H1 (cell line): ENCODE results near the gene PRICKLE1.

Experiments
- ASH2L ChIP-seq: fragments of 200-600, 300-600 bp; sonication (generic); IDR thresholded peaks from one replicate; pipeline ENCODE4 v1.7.1; 2017; ENCODE audit warnings: low read length
- CREB1 ChIP-seq: IDR thresholded peaks from 2 replicates; pipeline ENCODE4 v1.6.1; 2012; ENCODE audit warnings: inconsistent platforms
- EP300 ChIP-seq, 2 experiments: IDR thresholded peaks; 1 replicate in 1 of 2; 2 replicates in 1 of 2; pipeline ENCODE4 v1.6.1; 2011 to 2012; ENCODE audit warnings: low read depth in 2 of 2, low read length in 2 of 2, mild to moderate bottlenecking in 2 of 2, borderline replicate concordance in 1 of 2, inconsistent platforms in 1 of 2, moderate library complexity in 1 of 2
- EZH2 ChIP-seq: fragments of 200-600 bp; sonication (generic); IDR thresholded peaks from 2 replicates; pipeline ENCODE4 v1.7.1; 2012; ENCODE audit warnings: low read depth, mild to moderate bottlenecking, moderate library complexity, low read length, inconsistent platforms; ENCODE audit not compliant: severe bottlenecking
- FOSL1 ChIP-seq: IDR thresholded peaks from 2 replicates; pipeline ENCODE4 v1.6.1; 2011; ENCODE audit warnings: mild to moderate bottlenecking, low read depth, low read length, moderate library complexity; ENCODE audit not compliant: insufficient read depth
- HDAC6 ChIP-seq: IDR thresholded peaks from one replicate; pipeline ENCODE4 v1.7.1; 2012; ENCODE audit warnings: low read depth, mild to moderate bottlenecking, inconsistent platforms, low read length, moderate library complexity
- MAX ChIP-seq: IDR thresholded peaks from 2 replicates; pipeline ENCODE4 v1.6.1; 2012; ENCODE audit warnings: inconsistent platforms
- POLR2A ChIP-seq, 2 experiments: IDR thresholded peaks; 1 replicate in 1 of 2; 2 replicates in 1 of 2; pipeline ENCODE4 v1.6.1; 2011; ENCODE audit warnings: low read depth in 2 of 2, low read length in 2 of 2, mild to moderate bottlenecking in 2 of 2; ENCODE audit errors: control extremely low read depth in 1 of 2
- POLR2AphosphoS5 ChIP-seq: IDR thresholded peaks from 2 replicates; pipeline ENCODE4 v1.6.1; 2011; ENCODE audit warnings: low read depth, low read length
- RAD21 ChIP-seq, 2 experiments: IDR thresholded peaks in 1 of 2; conservative IDR thresholded peaks in 1 of 2; 2 replicates each; pipeline ENCODE4 v1.6.1; 2011; ENCODE audit warnings: low read depth in 2 of 2, low read length in 2 of 2, improper control_type of control experiment in 1 of 2, inconsistent platforms in 1 of 2, mild to moderate bottlenecking in 1 of 2, moderate library complexity in 1 of 2
- RXRA ChIP-seq: IDR thresholded peaks from 2 replicates; pipeline ENCODE4 v1.6.1; 2011; ENCODE audit warnings: low read depth, mild to moderate bottlenecking, low read length, moderate library complexity; ENCODE audit not compliant: insufficient read depth
- YY1 ChIP-seq: IDR thresholded peaks from 2 replicates; pipeline ENCODE4 v1.6.1; 2011; ENCODE audit warnings: low read depth, mild to moderate bottlenecking, low read length
- TF ChIP-seq, protein P1 (sequence below), 3 experiments: IDR thresholded peaks; 1 replicate in 2 of 3; 2 replicates in 1 of 3; pipeline versions ENCODE4 v1.5.1 to v1.6.1; 2011; ENCODE audit warnings: low read length in 3 of 3, mild to moderate bottlenecking in 3 of 3, inconsistent platforms in 2 of 3, low read depth in 1 of 3, moderate library complexity in 1 of 3; ENCODE audit not compliant: insufficient read depth in 1 of 3; ENCODE audit errors: control extremely low read depth in 1 of 3

DNA sequence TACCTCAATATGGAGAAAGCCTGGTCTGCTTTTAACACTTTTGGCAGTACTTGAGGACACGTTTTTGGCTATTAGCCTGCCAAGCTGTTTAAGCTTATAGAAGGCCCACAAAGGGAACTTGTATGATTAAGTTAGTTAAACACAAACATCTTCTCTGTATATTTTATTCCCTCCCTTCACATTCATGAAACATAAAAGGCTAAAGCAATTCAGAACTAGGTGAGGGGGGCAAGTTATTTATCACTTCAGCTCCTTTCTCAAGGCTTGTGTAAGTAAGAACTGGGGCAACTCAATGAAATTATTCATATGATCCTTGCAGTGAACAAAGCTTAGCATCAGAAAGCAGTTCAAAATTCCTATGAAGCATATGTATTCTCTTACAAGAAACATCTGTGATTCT lies 7.5 kb downstream of the PRICKLE1 start:
- no peak for TF ChIP-seq ASH2L
- TF ChIP-seq EZH2 = no peak
- TF ChIP-seq POLR2A (IDR thresholded peaks at IDR 0.05; ENCODE audit: control extremely low read depth in 1 of 2, low read depth in 2 of 2, low read length in 2 of 2) = no peak
- TF ChIP-seq, protein P1, sequence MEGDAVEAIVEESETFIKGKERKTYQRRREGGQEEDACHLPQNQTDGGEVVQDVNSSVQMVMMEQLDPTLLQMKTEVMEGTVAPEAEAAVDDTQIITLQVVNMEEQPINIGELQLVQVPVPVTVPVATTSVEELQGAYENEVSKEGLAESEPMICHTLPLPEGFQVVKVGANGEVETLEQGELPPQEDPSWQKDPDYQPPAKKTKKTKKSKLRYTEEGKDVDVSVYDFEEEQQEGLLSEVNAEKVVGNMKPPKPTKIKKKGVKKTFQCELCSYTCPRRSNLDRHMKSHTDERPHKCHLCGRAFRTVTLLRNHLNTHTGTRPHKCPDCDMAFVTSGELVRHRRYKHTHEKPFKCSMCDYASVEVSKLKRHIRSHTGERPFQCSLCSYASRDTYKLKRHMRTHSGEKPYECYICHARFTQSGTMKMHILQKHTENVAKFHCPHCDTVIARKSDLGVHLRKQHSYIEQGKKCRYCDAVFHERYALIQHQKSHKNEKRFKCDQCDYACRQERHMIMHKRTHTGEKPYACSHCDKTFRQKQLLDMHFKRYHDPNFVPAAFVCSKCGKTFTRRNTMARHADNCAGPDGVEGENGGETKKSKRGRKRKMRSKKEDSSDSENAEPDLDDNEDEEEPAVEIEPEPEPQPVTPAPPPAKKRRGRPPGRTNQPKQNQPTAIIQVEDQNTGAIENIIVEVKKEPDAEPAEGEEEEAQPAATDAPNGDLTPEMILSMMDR (IDR thresholded peaks at IDR 0.05; ENCODE audit: control extremely low read depth in 1 of 3, insufficient read depth in 1 of 3, low read depth in 1 of 3, low read length in 3 of 3) = no peak
- TF ChIP-seq POLR2AphosphoS5 = no peak
- TF ChIP-seq RAD21 (IDR thresholded peaks at IDR 0.05 in 1 of 2, conservative IDR thresholded peaks at IDR 0.05 in 1 of 2; ENCODE audit: low read depth in 2 of 2, low read length in 2 of 2) = no peak
- no peak for TF ChIP-seq EP300 (IDR thresholded peaks at IDR 0.05; ENCODE audit: borderline replicate concordance in 1 of 2, low read depth in 2 of 2, low read length in 2 of 2)
- no peak for TF ChIP-seq MAX
- TF ChIP-seq RXRA = no peak
- TF ChIP-seq HDAC6 = no peak
- no peak for TF ChIP-seq YY1
- no peak for TF ChIP-seq CREB1
- no peak for TF ChIP-seq FOSL1
